A549 (cell line): Measurements from ENCODE around the gene KRTAP5-7. TPM values are rescaled to one million over a fixed set of nuclear protein-coding genes. Genes with fewer than 3 reads are reported as not detected.

ENCODE experiments used
- ATAC-seq, 2 experiments: fragments of 200-7000 bp in 1 of 2; fragments of >200 bp in 1 of 2; cut with Nextera tagmentation in 1 of 2; cut with Tn5 transposase in 1 of 2; 3 replicates each; pipeline versions ENCODE4 v1.8.0 to v1.9.1; 2018 to 2020; ENCODE audit warnings: mild to moderate bottlenecking in 1 of 2, moderate library complexity in 1 of 2
- CTCF ChIA-PET: fragments of 300-600 bp; sonication (Branson Sonifier 250); formaldehyde crosslinking; extraction: SDS; loops from one replicate; lab custom pipeline; 2021; ENCODE audit warnings: antibody characterized with exemption, inconsistent platforms; lab: Yijun Ruan, JAX
- POLR2A ChIA-PET: fragments of 350-600 bp; formaldehyde crosslinking; extraction: SDS; loops from one replicate; lab custom pipeline; 2021; ENCODE audit warnings: antibody characterized with exemption, inconsistent platforms; lab: Yijun Ruan, JAX
- DNase-seq, 2 experiments: peaks; one replicate each; pipeline versions ENCODE4 v3.0.0 to v3.0.0-alpha.2; 2011 to 2016; ENCODE audit warnings: low read depth in 1 of 2, low spot score in 1 of 2
- FAIRE-seq: peaks from 2 replicates; lab custom pipeline; 2011; peaks lifted over from hg19 to GRCh38; lab: Jason Lieb, UNC
- H3K27ac ChIP-seq, 2 experiments: fragments of >200 bp; sonication (Bioruptor Twin); formaldehyde crosslinking; 3 replicates each; pipeline ENCODE4 v1.5.1; 2016 to 2017
- H3K4me1 ChIP-seq: fragments of >200 bp; sonication (Bioruptor Twin); formaldehyde crosslinking; 3 replicates; pipeline ENCODE4 v1.6.1; 2016
- H3K4me2 ChIP-seq: fragments of >200 bp; sonication (Bioruptor Twin); formaldehyde crosslinking; 3 replicates; pipeline ENCODE4 v1.6.1; 2016
- H3K4me3 ChIP-seq: fragments of >200 bp; sonication (Bioruptor Twin); formaldehyde crosslinking; 3 replicates; pipeline ENCODE4 v1.5.1; 2016
- H3K9me3 ChIP-seq: fragments of >200 bp; sonication (Bioruptor Twin); formaldehyde crosslinking; 3 replicates; pipeline ENCODE4 v1.6.1; 2016
- BHLHE40 ChIP-seq: IDR thresholded peaks from 2 replicates; pipeline ENCODE4 v1.6.1; 2012; ENCODE audit warnings: low read depth, low read length, inconsistent platforms
- CBX2 ChIP-seq: fragments of 200-600 bp; sonication (generic); IDR thresholded peaks from 2 replicates; pipeline ENCODE4 v1.6.1; 2016; ENCODE audit warnings: low read depth, mild to moderate bottlenecking, borderline replicate concordance
- CBX8 ChIP-seq: fragments of 200-600 bp; sonication (generic); IDR thresholded peaks from 2 replicates; pipeline ENCODE4 v1.6.1; 2016
- CHD2 ChIP-seq: fragments of 150-350 bp; IDR thresholded peaks from 2 replicates; pipeline ENCODE4 v1.6.1; 2014; ENCODE audit warnings: low read length; ENCODE audit not compliant: partially characterized antibody
- E2F6 ChIP-seq: IDR thresholded peaks from 2 replicates; pipeline ENCODE4 v1.6.1; 2012; ENCODE audit warnings: low read depth, borderline replicate concordance
- EHMT2 ChIP-seq: fragments of 200-600 bp; sonication (generic); IDR thresholded peaks from 2 replicates; pipeline ENCODE4 v1.6.1; 2016; ENCODE audit warnings: antibody characterized with exemption, low read depth, mild to moderate bottlenecking, moderate library complexity
- ESRRA ChIP-seq: fragments of 150-350 bp; IDR thresholded peaks from 2 replicates; pipeline ENCODE4 v1.6.1; 2014; ENCODE audit warnings: mild to moderate bottlenecking, low read length, borderline replicate concordance
- FOSL2 ChIP-seq, 2 experiments: fragments of 450-650 bp in 1 of 2; fragments of >200 bp in 1 of 2; sonication (Bioruptor Twin) in 1 of 2; formaldehyde crosslinking; IDR thresholded peaks; 2 replicates each; pipeline versions ENCODE4 v1.5.0 to v1.6.1; 2016 to 2020; ENCODE audit warnings: mild to moderate bottlenecking in 1 of 2, moderate library complexity in 1 of 2
- FOXS1 ChIP-seq: fragments of 250-450 bp; sonication (Bioruptor Pico); IDR thresholded peaks from 2 replicates; pipeline ENCODE4 v1.5.0; 2020; ENCODE audit warnings: mild to moderate bottlenecking, moderate library complexity
- HDAC2 ChIP-seq: fragments of 200-600 bp; sonication (generic); IDR thresholded peaks from 2 replicates; pipeline ENCODE4 v1.6.1; 2016
- HEYL ChIP-seq: fragments of 250-450 bp; sonication (Bioruptor Pico); IDR thresholded peaks from 2 replicates; pipeline ENCODE4 v1.8.0; 2021; ENCODE audit warnings: mild to moderate bottlenecking, moderate library complexity
- HOXB5 ChIP-seq: fragments of 250-450 bp; sonication (Bioruptor Pico); IDR thresholded peaks from 2 replicates; pipeline ENCODE4 v1.5.0; 2020; ENCODE audit warnings: mild to moderate bottlenecking, moderate library complexity
- JUNB ChIP-seq: fragments of >200 bp; sonication (Bioruptor Twin); formaldehyde crosslinking; IDR thresholded peaks from 2 replicates; pipeline ENCODE4 v1.6.1; 2016
- MAFK ChIP-seq: fragments of 450-650 bp; IDR thresholded peaks from 2 replicates; pipeline ENCODE4 v1.6.1; 2014; ENCODE audit not compliant: partially characterized antibody
- MYC ChIP-seq: IDR thresholded peaks from 2 replicates; pipeline ENCODE4 v1.6.1; 2012; ENCODE audit warnings: mild to moderate bottlenecking, inconsistent platforms, low read length, improper control_type of control experiment, borderline replicate concordance
- POLR2A ChIP-seq: IDR thresholded peaks from 2 replicates; pipeline ENCODE4 v1.6.1; 2012; ENCODE audit warnings: mild to moderate bottlenecking, low read length
- RCOR1 ChIP-seq: fragments of 150-350 bp; IDR thresholded peaks from 2 replicates; pipeline ENCODE4 v1.6.1; 2014; ENCODE audit warnings: antibody characterized with exemption, low read length, low read depth
- RFX5 ChIP-seq: fragments of 450-650 bp; IDR thresholded peaks from 2 replicates; pipeline ENCODE4 v1.7.1; 2014; ENCODE audit warnings: antibody characterized with exemption, mild to moderate bottlenecking, moderate library complexity
- USF2 ChIP-seq: fragments of 450-650 bp; IDR thresholded peaks from 2 replicates; pipeline ENCODE4 v1.6.1; 2014; ENCODE audit warnings: antibody characterized with exemption
- WGBS: methylation state at CpG from one replicate; pipeline ENCODE4 v1.1.6; 2017; ENCODE audit errors: missing lambda C conversion rate; 5-methylcytosine and 5-hydroxymethylcytosine counted together
- polyA plus RNA-seq, 4 experiments: library from polyadenylated mRNA; depleted of rRNA in 3 of 4; stranded (reverse); fragments of >200 nt; fragmentation: RNase III in 1 of 4; extraction: RNeasy Plus Mini Kit Qiagen cat#74134 plus additional on column Dnase treatment in 1 of 4; gene quantifications; 2 replicates in 3 of 4; 3 replicates in 1 of 4; pipeline ENCODE4 v1.2.3, GENCODE V29; 2011 to 2017

The KRTAP5-7 gene
- polyA plus RNA-seq, 2 of the 4 experiments (the other 2 are of a cell fraction) = not detected

- H3K4me1 ChIP-seq = no peaks in the 10 kb centered on the region
- no peak for FAIRE-seq
- ChIA-PET POLR2A (no interaction called here), CTCF (no interaction called here)
- no peak overlapping the region for H3K4me2 ChIP-seq
- no peak overlapping the region for H3K27ac ChIP-seq
- no peak overlapping the region for H3K4me3 ChIP-seq
- TF ChIP-seq HEYL (CRISPR knock-in tag) = no peak
- TF ChIP-seq RCOR1 = no peak
- no peak for TF ChIP-seq FOXS1
- no peak for TF ChIP-seq E2F6
- no peak for TF ChIP-seq HOXB5 (CRISPR knock-in tag)
- TF ChIP-seq CHD2 = no peak
- TF ChIP-seq MAFK = no peak
- no peak for DNase-seq
- WGBS = 88% methylated on average over 24 of the region's 24 CpGs
- H3K9me3 ChIP-seq = no peaks in the 10 kb centered on the region
- ATAC-seq = no peak
Measured at GRCh38 chr11:71481101-71481960, 45.7 kb upstream of the KRTAP5-7 start.

- Histone ChIP-seq H3K4me2 (no peak overlapping the region), H3K4me1 (no peaks in the 10 kb centered on the region), H3K9me3 (no peaks in the 10 kb centered on the region), H3K4me3 (no peak overlapping the region), H3K27ac (no peak overlapping the region)
- WGBS = 98% methylated on average over 9 of the region's 18 CpGs
- FAIRE-seq (no peak), ATAC-seq (no peak), DNase-seq (no peak)
- no peak for TF ChIP-seq RFX5
- TF ChIP-seq ESRRA = no peak
- TF ChIP-seq CBX8 = no peak
- no peak for TF ChIP-seq POLR2A
- TF ChIP-seq FOSL2 (IDR thresholded peaks at IDR 0.05) = no peak
- no peak for TF ChIP-seq FOSL2 (CRISPR knock-in tag; IDR thresholded peaks at IDR 0.05)
- no peak for TF ChIP-seq HOXB5 (CRISPR knock-in tag)
- TF ChIP-seq BHLHE40 = no peak
- no peak for TF ChIP-seq FOXS1
- TF ChIP-seq HDAC2 = no peak
- POLR2A ChIA-PET = no interaction called here
- CTCF ChIA-PET = no interaction called here
Measured at GRCh38 chr11:71482216-71482615, 44.9 kb upstream of the KRTAP5-7 start.

- POLR2A ChIA-PET = no interaction called here
- no peaks in the 10 kb centered on the region for H3K9me3 ChIP-seq
Measured at GRCh38 chr11:71482746-71483364, 44.2 kb upstream of the KRTAP5-7 start.

GRCh38 chr11:71483692-71484091, 43.4 kb upstream of the KRTAP5-7 start:
- FAIRE-seq (no peak), DNase-seq (no peak), ATAC-seq (no peak)
- TF ChIP-seq USF2 = 0 out of 2 replicates have a peak, but pooled peaks have one; percentile 22
- TF ChIP-seq EHMT2 = no peak
- Histone ChIP-seq H3K27ac (no peak overlapping the region), H3K4me2 (no peak overlapping the region), H3K9me3 (no peaks in the 10 kb centered on the region), H3K4me3 (no peak overlapping the region), H3K4me1 (peaks cover 10% of the 10 kb centered on the region; the same call in 2 of the 3 replicates)
- POLR2A ChIA-PET = no interaction called here
- CTCF ChIA-PET = interaction anchor here (0.9 kb wide), 1 partner anchor 8 kb away, joined by 3 read pairs; no protein-coding TSS in a partner anchor
- WGBS = 91% methylated on average over 6 of the region's 6 CpGs

More at GRCh38 chr11:71482746-71483364, 44.2 kb upstream of the KRTAP5-7 start:
- CTCF ChIA-PET = no interaction called here
- no peak for FAIRE-seq
- DNase-seq = no peak
- no peak for ATAC-seq
- 95% methylated on average over 13 of the region's 13 CpGs for WGBS
- Histone ChIP-seq H3K4me3 (no peak overlapping the region), H3K4me1 (peaks cover 2% of the 10 kb centered on the region; the same call in 1 of the 3 replicates), H3K27ac (no peak overlapping the region), H3K4me2 (no peak overlapping the region)
- TF ChIP-seq CBX2 (no peak), JUNB (no peak), MYC (no peak)
